Measurements from ENCODE around the gene RCAN2. TPM values are rescaled to one million over a fixed set of nuclear protein-coding genes. Genes with fewer than 3 reads are reported as not detected.

The RCAN2 gene
- total RNA-seq, 1 experiment from 2014 or later: not detected

GRCh38 chr6:46501136-46502089 lies 10.2 kb upstream of the RCAN2 start:
- H3K27me3 ChIP-seq (replicated peaks; ENCODE audit: insufficient read depth, low read depth, low read length, poor library complexity): peaks cover 8% of the 10 kb centered on the region
- no TSS peak for BruUV-seq (replicated peaks)
- intact Hi-C loops (cut with micrococcal nuclease; ENCODE audit: unreplicated experiment): no loop called here
- TF ChIP-seq, protein P1, sequence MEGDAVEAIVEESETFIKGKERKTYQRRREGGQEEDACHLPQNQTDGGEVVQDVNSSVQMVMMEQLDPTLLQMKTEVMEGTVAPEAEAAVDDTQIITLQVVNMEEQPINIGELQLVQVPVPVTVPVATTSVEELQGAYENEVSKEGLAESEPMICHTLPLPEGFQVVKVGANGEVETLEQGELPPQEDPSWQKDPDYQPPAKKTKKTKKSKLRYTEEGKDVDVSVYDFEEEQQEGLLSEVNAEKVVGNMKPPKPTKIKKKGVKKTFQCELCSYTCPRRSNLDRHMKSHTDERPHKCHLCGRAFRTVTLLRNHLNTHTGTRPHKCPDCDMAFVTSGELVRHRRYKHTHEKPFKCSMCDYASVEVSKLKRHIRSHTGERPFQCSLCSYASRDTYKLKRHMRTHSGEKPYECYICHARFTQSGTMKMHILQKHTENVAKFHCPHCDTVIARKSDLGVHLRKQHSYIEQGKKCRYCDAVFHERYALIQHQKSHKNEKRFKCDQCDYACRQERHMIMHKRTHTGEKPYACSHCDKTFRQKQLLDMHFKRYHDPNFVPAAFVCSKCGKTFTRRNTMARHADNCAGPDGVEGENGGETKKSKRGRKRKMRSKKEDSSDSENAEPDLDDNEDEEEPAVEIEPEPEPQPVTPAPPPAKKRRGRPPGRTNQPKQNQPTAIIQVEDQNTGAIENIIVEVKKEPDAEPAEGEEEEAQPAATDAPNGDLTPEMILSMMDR (conservative IDR thresholded peaks at IDR 0.05; ENCODE audit: low read depth, low read length): no peak
- TF ChIP-seq EZH2 (IDR thresholded peaks at IDR 0.05; ENCODE audit: borderline replicate concordance, low read depth, low read length, poor library complexity, severe bottlenecking): no peak
- no peaks in the 10 kb centered on the region for H3K9me3 ChIP-seq (ENCODE audit: low read depth, low read length, poor library complexity, severe bottlenecking)
- CTCF ChIA-PET: no interaction called here
- no peaks in the 10 kb centered on the region for H3K36me3 ChIP-seq (ENCODE audit: insufficient read depth, low read length, poor library complexity, severe bottlenecking)
- H3K27ac ChIP-seq (ENCODE audit: low read depth, low read length, poor library complexity, severe bottlenecking): no peak overlapping the region
- H3K4me3 ChIP-seq (ENCODE audit: low read depth, low read length, poor library complexity, severe bottlenecking): no peak overlapping the region
- no peak for DNase-seq (ENCODE audit: low spot score)
- POLR2A ChIA-PET (ENCODE audit: low non-redundant PET): no interaction called here
- no peaks in the 10 kb centered on the region for H3K4me1 ChIP-seq (ENCODE audit: insufficient read depth, low read length, poor library complexity, severe bottlenecking)

- ChIA-PET CTCF (no interaction called here), POLR2A (ENCODE audit: low non-redundant PET) (no interaction called here)
- peaks cover 11% of the 10 kb centered on the region for H3K27me3 ChIP-seq (replicated peaks; ENCODE audit: insufficient read depth, low read depth, low read length, poor library complexity)
- intact Hi-C loops (cut with micrococcal nuclease; ENCODE audit: unreplicated experiment): no loop called here
- TF ChIP-seq, protein P1 (conservative IDR thresholded peaks at IDR 0.05; ENCODE audit: low read depth, low read length): no peak
- TF ChIP-seq EZH2 (IDR thresholded peaks at IDR 0.05; ENCODE audit: borderline replicate concordance, low read depth, low read length, poor library complexity, severe bottlenecking): no peak
- H3K4me1 ChIP-seq (ENCODE audit: insufficient read depth, low read length, poor library complexity, severe bottlenecking): no peaks in the 10 kb centered on the region
- H3K36me3 ChIP-seq (ENCODE audit: insufficient read depth, low read length, poor library complexity, severe bottlenecking): no peaks in the 10 kb centered on the region
- H3K9me3 ChIP-seq (ENCODE audit: low read depth, low read length, poor library complexity, severe bottlenecking): no peaks in the 10 kb centered on the region
- no peak overlapping the region for H3K4me3 ChIP-seq (ENCODE audit: low read depth, low read length, poor library complexity, severe bottlenecking)
- no peak for DNase-seq (ENCODE audit: low spot score)
- no TSS peak for BruUV-seq (replicated peaks)
- H3K27ac ChIP-seq (ENCODE audit: low read depth, low read length, poor library complexity, severe bottlenecking): no peak overlapping the region
Measured at GRCh38 chr6:46500382-46500781, 9.1 kb upstream of the RCAN2 start.

DNA sequence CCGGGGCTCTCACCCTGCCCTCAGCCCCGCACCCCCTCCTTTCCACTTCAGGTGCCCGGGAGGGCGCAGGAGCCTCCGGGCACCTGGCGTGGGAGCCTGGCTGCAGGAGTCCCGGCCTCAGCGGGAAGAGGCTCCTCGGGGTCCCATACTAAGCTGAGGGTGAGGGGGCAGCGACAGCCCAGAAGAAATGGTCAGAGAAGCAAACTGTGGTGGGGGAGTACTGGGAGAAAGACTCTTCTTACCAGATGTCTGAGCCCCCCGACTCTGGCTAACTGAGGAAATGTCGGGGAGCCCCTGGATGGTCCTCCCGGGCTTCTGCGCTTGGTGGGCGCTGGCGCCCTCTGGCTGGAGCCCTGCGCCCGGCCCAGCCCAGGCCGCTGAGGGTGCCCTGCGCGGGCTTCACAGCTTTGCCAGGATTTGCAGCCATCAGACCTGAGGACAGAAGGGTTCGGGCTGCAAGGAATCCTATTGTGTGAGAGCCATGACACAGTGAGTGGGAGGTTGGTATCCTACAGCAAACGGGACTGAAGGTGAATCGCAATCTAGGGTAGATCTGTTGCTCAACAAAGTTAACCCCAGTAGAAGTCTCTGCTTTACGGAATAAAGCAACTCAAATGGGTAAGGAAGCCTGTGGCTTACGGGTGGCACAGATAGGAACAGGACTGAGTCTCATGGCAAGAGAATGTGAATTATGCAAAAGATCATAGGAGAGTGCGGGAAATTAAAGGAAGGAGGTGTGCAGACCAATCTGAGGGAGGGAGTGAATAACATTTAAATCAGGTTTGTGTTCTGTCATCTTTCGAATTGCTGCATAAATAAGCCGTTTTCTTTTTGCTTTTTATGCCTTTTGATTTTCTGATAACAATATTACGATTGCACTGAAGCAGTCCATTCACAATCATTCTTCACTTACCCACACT lies 639 bp upstream of the RCAN2 start:
- CTCF ChIA-PET: no interaction called here
- POLR2A ChIA-PET (ENCODE audit: low non-redundant PET): no interaction called here
- no peak overlapping the region for H3K27ac ChIP-seq (ENCODE audit: low read depth, low read length, poor library complexity, severe bottlenecking)
- peak overlapping the region; percentile 38 for H3K4me3 ChIP-seq (ENCODE audit: low read depth, low read length, poor library complexity, severe bottlenecking)
- no TSS peak for BruUV-seq (replicated peaks)
- peak; percentile 68 for TF ChIP-seq EZH2 (IDR thresholded peaks at IDR 0.05; ENCODE audit: borderline replicate concordance, low read depth, low read length, poor library complexity, severe bottlenecking)
- TF ChIP-seq, protein P1 (conservative IDR thresholded peaks at IDR 0.05; ENCODE audit: low read depth, low read length): peak; percentile 48
- H3K36me3 ChIP-seq (ENCODE audit: insufficient read depth, low read length, poor library complexity, severe bottlenecking): no peaks in the 10 kb centered on the region
- H3K9me3 ChIP-seq (ENCODE audit: low read depth, low read length, poor library complexity, severe bottlenecking): no peaks in the 10 kb centered on the region
- peaks cover 76% of the 10 kb centered on the region for H3K27me3 ChIP-seq (replicated peaks; ENCODE audit: insufficient read depth, low read depth, low read length, poor library complexity)
- peak; percentile 1 for DNase-seq (ENCODE audit: low spot score)
- peaks cover 6% of the 10 kb centered on the region for H3K4me1 ChIP-seq (ENCODE audit: insufficient read depth, low read length, poor library complexity, severe bottlenecking)
- intact Hi-C loops (cut with micrococcal nuclease; ENCODE audit: unreplicated experiment): no loop called here

Data from A673 (cell line).